ENCODE data around the gene OPCML.

The OPCML gene

DNA sequence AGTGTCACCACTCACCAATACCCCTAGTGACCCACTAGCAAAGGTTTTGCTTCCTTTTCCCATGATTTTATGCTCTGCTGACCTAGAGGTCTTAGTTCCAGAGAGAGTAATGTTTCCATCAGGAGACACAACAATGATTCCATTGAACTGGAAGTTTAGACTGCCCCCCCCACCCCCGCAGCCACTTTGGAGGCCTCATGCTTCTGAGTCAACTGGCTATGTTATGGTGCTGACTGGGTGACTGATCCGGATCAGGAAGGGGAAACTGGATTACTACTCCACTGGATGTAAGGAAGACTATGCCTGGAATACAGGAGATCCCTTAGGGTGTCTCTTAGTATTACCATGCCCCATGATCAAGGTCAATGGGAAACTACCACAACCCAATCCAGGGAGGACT is 633.6 kb downstream of the OPCML start:
- H3K27me3 ChIP-seq (ENCODE audit: low read length): no peaks in the 10 kb centered on the region
- no peaks in the 10 kb centered on the region for H3F3A ChIP-seq (ENCODE audit: insufficient read depth)
- no peak for TF ChIP-seq EZH2phosphoT487 (conservative IDR thresholded peaks at IDR 0.05; ENCODE audit: low read length)
- TF ChIP-seq, protein P1, sequence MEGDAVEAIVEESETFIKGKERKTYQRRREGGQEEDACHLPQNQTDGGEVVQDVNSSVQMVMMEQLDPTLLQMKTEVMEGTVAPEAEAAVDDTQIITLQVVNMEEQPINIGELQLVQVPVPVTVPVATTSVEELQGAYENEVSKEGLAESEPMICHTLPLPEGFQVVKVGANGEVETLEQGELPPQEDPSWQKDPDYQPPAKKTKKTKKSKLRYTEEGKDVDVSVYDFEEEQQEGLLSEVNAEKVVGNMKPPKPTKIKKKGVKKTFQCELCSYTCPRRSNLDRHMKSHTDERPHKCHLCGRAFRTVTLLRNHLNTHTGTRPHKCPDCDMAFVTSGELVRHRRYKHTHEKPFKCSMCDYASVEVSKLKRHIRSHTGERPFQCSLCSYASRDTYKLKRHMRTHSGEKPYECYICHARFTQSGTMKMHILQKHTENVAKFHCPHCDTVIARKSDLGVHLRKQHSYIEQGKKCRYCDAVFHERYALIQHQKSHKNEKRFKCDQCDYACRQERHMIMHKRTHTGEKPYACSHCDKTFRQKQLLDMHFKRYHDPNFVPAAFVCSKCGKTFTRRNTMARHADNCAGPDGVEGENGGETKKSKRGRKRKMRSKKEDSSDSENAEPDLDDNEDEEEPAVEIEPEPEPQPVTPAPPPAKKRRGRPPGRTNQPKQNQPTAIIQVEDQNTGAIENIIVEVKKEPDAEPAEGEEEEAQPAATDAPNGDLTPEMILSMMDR (IDR thresholded peaks at IDR 0.05; ENCODE audit: insufficient read depth, low read length, poor library complexity, severe bottlenecking): no peak
- H3K4me2 ChIP-seq (ENCODE audit: low read depth, low read length, poor library complexity, severe bottlenecking): no peak overlapping the region
- H3K4me3 ChIP-seq (ENCODE audit: insufficient read depth, low read length, poor library complexity, severe bottlenecking): no peak overlapping the region
- no peaks in the 10 kb centered on the region for H3K79me2 ChIP-seq (ENCODE audit: insufficient read depth, low read length)
- H3K9me2 ChIP-seq (replicated peaks; ENCODE audit: insufficient read depth, low read length): no peaks in the 10 kb centered on the region
- H3K36me3 ChIP-seq (ENCODE audit: low read length): no peaks in the 10 kb centered on the region
- no peak overlapping the region for H3K9ac ChIP-seq (ENCODE audit: low read length)
- no peak overlapping the region for H3K27ac ChIP-seq (ENCODE audit: low read depth, low read length)
- no peaks in the 10 kb centered on the region for H4K20me1 ChIP-seq (ENCODE audit: low read depth, low read length)
- no peaks in the 10 kb centered on the region for H3K9me3 ChIP-seq (ENCODE audit: insufficient read depth, low read length)
- no peak overlapping the region for H2AFZ ChIP-seq (ENCODE audit: low read depth, low read length, severe bottlenecking)

- no peaks in the 10 kb centered on the region for H3F3A ChIP-seq (ENCODE audit: insufficient read depth)
- no peaks in the 10 kb centered on the region for H3K9me2 ChIP-seq (replicated peaks; ENCODE audit: insufficient read depth, low read length)
- no peaks in the 10 kb centered on the region for H4K20me1 ChIP-seq (ENCODE audit: low read depth, low read length)
- H3K36me3 ChIP-seq (ENCODE audit: low read length): no peaks in the 10 kb centered on the region
- TF ChIP-seq EZH2phosphoT487 (conservative IDR thresholded peaks at IDR 0.05; ENCODE audit: low read length): no peak
- TF ChIP-seq, protein P1 (IDR thresholded peaks at IDR 0.05; ENCODE audit: insufficient read depth, low read length, poor library complexity, severe bottlenecking): no peak
- H3K9ac ChIP-seq (ENCODE audit: low read length): no peak overlapping the region
- no peaks in the 10 kb centered on the region for H3K27me3 ChIP-seq (ENCODE audit: low read length)
- no peak overlapping the region for H2AFZ ChIP-seq (ENCODE audit: low read depth, low read length, severe bottlenecking)
- H3K9me3 ChIP-seq (ENCODE audit: insufficient read depth, low read length): no peaks in the 10 kb centered on the region
- H3K4me3 ChIP-seq (ENCODE audit: insufficient read depth, low read length, poor library complexity, severe bottlenecking): no peak overlapping the region
- no peaks in the 10 kb centered on the region for H3K79me2 ChIP-seq (ENCODE audit: insufficient read depth, low read length)
- no peak overlapping the region for H3K27ac ChIP-seq (ENCODE audit: low read depth, low read length)
- H3K4me2 ChIP-seq (ENCODE audit: low read depth, low read length, poor library complexity, severe bottlenecking): no peak overlapping the region
Observed at GRCh38 chr11:132898021-132898420, 634.3 kb downstream of the OPCML start.

GRCh38 chr11:132895340-132895739 is 637.0 kb downstream of the OPCML start:
- TF ChIP-seq EZH2phosphoT487 (conservative IDR thresholded peaks at IDR 0.05; ENCODE audit: low read length): no peak
- TF ChIP-seq, protein P1 (IDR thresholded peaks at IDR 0.05; ENCODE audit: insufficient read depth, low read length, poor library complexity, severe bottlenecking): no peak
- no peaks in the 10 kb centered on the region for H3K79me2 ChIP-seq (ENCODE audit: insufficient read depth, low read length)

More at GRCh38 chr11:132895340-132895739, 637.0 kb downstream of the OPCML start:
- Histone ChIP-seq H3K27ac (ENCODE audit: low read depth, low read length) (no peak overlapping the region), H3K4me3 (ENCODE audit: insufficient read depth, low read length, poor library complexity, severe bottlenecking) (no peak overlapping the region), H2AFZ (ENCODE audit: low read depth, low read length, severe bottlenecking) (no peak overlapping the region), H3K27me3 (ENCODE audit: low read length) (no peaks in the 10 kb centered on the region), H3K9me2 (replicated peaks; ENCODE audit: insufficient read depth, low read length) (no peaks in the 10 kb centered on the region), H3K9ac (ENCODE audit: low read length) (no peak overlapping the region), H3K36me3 (ENCODE audit: low read length) (no peaks in the 10 kb centered on the region), H3F3A (ENCODE audit: insufficient read depth) (no peaks in the 10 kb centered on the region), H3K4me2 (ENCODE audit: low read depth, low read length, poor library complexity, severe bottlenecking) (no peak overlapping the region), H4K20me1 (ENCODE audit: low read depth, low read length) (no peaks in the 10 kb centered on the region), H3K9me3 (ENCODE audit: insufficient read depth, low read length) (no peaks in the 10 kb centered on the region)
